Endothelial cell of umbilical vein (primary cell): ENCODE measurements around the gene IQGAP2. TPM values are rescaled to one million over a fixed set of nuclear protein-coding genes. Genes with fewer than 3 reads are reported as not detected.

Source experiments
- BruUV-seq: library from RNA; stranded (reverse); fragments of 400-500 nt; replicated peaks from 2 replicates; lab custom pipeline; 2021; lab: Mats Ljungman, UMichigan
- CTCF ChIA-PET: fragments of 300-600, 350-600 bp; sonication (Branson Sonifier 250); formaldehyde crosslinking; loops from one replicate; lab custom pipeline; 2021; ENCODE audit warnings: antibody characterized with exemption, inconsistent platforms; lab: Charles Lee
- POLR2A ChIA-PET: fragments of 300-600, 350-600 bp; sonication (Branson Sonifier 250); formaldehyde crosslinking; loops from one replicate; lab custom pipeline; 2021; ENCODE audit warnings: antibody characterized with exemption, inconsistent platforms; lab: Charles Lee
- DNase-seq: peaks from one replicate; pipeline ENCODE4 v3.0.0-alpha.2; 2011; ENCODE audit warnings: low read depth, low spot score
- FAIRE-seq: peaks from 2 replicates; lab custom pipeline; 2011; peaks lifted over from hg19 to GRCh38; lab: Jason Lieb, UNC
- H2AFZ ChIP-seq: 2 replicates; pipeline ENCODE4 v1.6.0; 2012; ENCODE audit warnings: low read depth, low read length, control low read depth, inconsistent platforms
- H3K27ac ChIP-seq: 2 replicates; pipeline ENCODE4 v1.5.1; 2011; ENCODE audit warnings: low read depth, mild to moderate bottlenecking, control low read depth, low read length, moderate library complexity; ENCODE audit not compliant: insufficient read depth
- H3K27me3 ChIP-seq, 2 experiments: 2 replicates each; pipeline versions ENCODE4 v1.6.0 to v1.6.1; 2011; ENCODE audit warnings: low read length in 2 of 2, mixed read lengths in 1 of 2; ENCODE audit not compliant: control insufficient read depth in 2 of 2, insufficient read depth in 2 of 2
- H3K36me3 ChIP-seq, 2 experiments: 2 replicates in 1 of 2; 3 replicates in 1 of 2; pipeline ENCODE4 v1.5.1; 2011; ENCODE audit warnings: low read length in 2 of 2, mild to moderate bottlenecking in 1 of 2, moderate library complexity in 1 of 2; ENCODE audit not compliant: control insufficient read depth in 2 of 2, insufficient read depth in 2 of 2; ENCODE audit errors: extremely low read depth in 1 of 2
- H3K4me1 ChIP-seq: 3 replicates; pipeline ENCODE4 v1.5.1; 2011; ENCODE audit warnings: mild to moderate bottlenecking, low read length; ENCODE audit not compliant: control insufficient read depth, insufficient read depth; ENCODE audit errors: extremely low read depth
- H3K4me2 ChIP-seq: 2 replicates; pipeline ENCODE4 v1.6.1; 2011; ENCODE audit warnings: low read length, control low read depth, mixed read lengths; ENCODE audit not compliant: insufficient read depth
- H3K4me3 ChIP-seq, 3 experiments: fragments of 200-600 bp in 1 of 3; sonication (generic), shearing (Covaris generic) in 1 of 3; replicated peaks in 1 of 3; 2 replicates each; pipeline ENCODE4 v1.5.1; 2011 to 2016; ENCODE audit warnings: control low read depth in 3 of 3, low read length in 3 of 3, mild to moderate bottlenecking in 2 of 3, inconsistent platforms in 1 of 3, low read depth in 1 of 3, moderate library complexity in 1 of 3; ENCODE audit not compliant: insufficient read depth in 1 of 3
- H3K79me2 ChIP-seq: 2 replicates; pipeline ENCODE4 v1.6.0; 2012; ENCODE audit warnings: low read length, inconsistent platforms; ENCODE audit not compliant: control insufficient read depth, insufficient read depth
- H3K9ac ChIP-seq: replicated peaks from 2 replicates; pipeline ENCODE3; 2011; ENCODE audit warnings: low read length, control low read depth; ENCODE audit not compliant: insufficient read depth; ENCODE audit errors: extremely low read depth
- H3K9me1 ChIP-seq: replicated peaks from 3 replicates; pipeline ENCODE4 v1.6.0; 2011; ENCODE audit warnings: mild to moderate bottlenecking, low read length; ENCODE audit not compliant: control insufficient read depth, insufficient read depth; ENCODE audit errors: extremely low read depth
- H3K9me3 ChIP-seq: replicated peaks from 2 replicates; pipeline ENCODE4 v1.5.1; 2012; ENCODE audit warnings: low read length, inconsistent platforms; ENCODE audit not compliant: control insufficient read depth, insufficient read depth
- H4K20me1 ChIP-seq: replicated peaks from 2 replicates; pipeline ENCODE3; 2011; ENCODE audit warnings: mild to moderate bottlenecking, low read length; ENCODE audit not compliant: control insufficient read depth, insufficient read depth; ENCODE audit errors: extremely low read depth
- EZH2 ChIP-seq: IDR thresholded peaks from 2 replicates; pipeline ENCODE4 v1.6.1; 2012; ENCODE audit warnings: borderline replicate concordance, low read depth, mild to moderate bottlenecking, moderate library complexity, low read length, inconsistent platforms; ENCODE audit not compliant: severe bottlenecking
- FOS ChIP-seq: IDR thresholded peaks from 2 replicates; pipeline ENCODE4 v1.6.1; 2011; ENCODE audit warnings: mild to moderate bottlenecking, low read length, moderate library complexity, borderline replicate concordance; ENCODE audit not compliant: insufficient read depth
- GATA2 ChIP-seq: IDR thresholded peaks from 2 replicates; pipeline ENCODE4 v1.7.0; 2011; ENCODE audit warnings: low read depth, mild to moderate bottlenecking, moderate library complexity, mixed read lengths, low read length; ENCODE audit not compliant: insufficient read length, insufficient read depth
- JUN ChIP-seq: IDR thresholded peaks from 2 replicates; pipeline ENCODE4 v1.6.1; 2011; ENCODE audit warnings: borderline replicate concordance, low read depth; ENCODE audit not compliant: insufficient read length, insufficient read depth
- MYC ChIP-seq: IDR thresholded peaks from one replicate; pipeline ENCODE4 v1.6.1; 2011; ENCODE audit warnings: mild to moderate bottlenecking, low read depth, low read length
- POLR2A ChIP-seq: IDR thresholded peaks from 2 replicates; pipeline ENCODE4 v1.6.1; 2012; ENCODE audit warnings: low read depth, mild to moderate bottlenecking, control low read depth, low read length
- POLR2AphosphoS5 ChIP-seq: IDR thresholded peaks from 2 replicates; pipeline ENCODE4 v1.6.1; 2012; ENCODE audit warnings: low read depth, mild to moderate bottlenecking, control low read depth, low read length, moderate library complexity; ENCODE audit not compliant: insufficient read depth
- dilution Hi-C: fragments of 300-500 bp; cut with MboI; formaldehyde crosslinking; loops from one replicate; pipeline ENCODE4 v1.15.0; 2019; ENCODE audit warnings: low sequenced_read_pairs; ENCODE audit not compliant: extremely low pct_ligation_motif_present
- intact Hi-C: fragments of 100-400 bp; cut with micrococcal nuclease; formaldehyde crosslinking; loops from one replicate; pipeline ENCODE4 v1.10.0; 2022
- polyA plus RNA-seq, 4 experiments: library from polyadenylated mRNA; depleted of rRNA in 3 of 4; stranded (reverse) in 3 of 4; unstranded in 1 of 4; fragments of >200 nt; gene quantifications; 2 replicates each; pipeline versions ENCODE4 v1.2.1 to v1.2.3, GENCODE V29; 2011 to 2012; ENCODE audit warnings: missing spikeins in 1 of 4
- total RNA-seq: library from RNA; stranded (reverse); gene quantifications from 2 replicates; pipeline ENCODE4 v1.2.3, GENCODE V29; 2021
- TF ChIP-seq, protein P1 (sequence below), 2 donors: IDR thresholded peaks; 1 replicate in 1 of 2; 2 replicates in 1 of 2; pipeline ENCODE4 v1.5.1; 2011; ENCODE audit warnings: low read length in 2 of 2, mild to moderate bottlenecking in 2 of 2, moderate library complexity in 2 of 2, control low read depth in 1 of 2, inconsistent platforms in 1 of 2, low read depth in 1 of 2; ENCODE audit not compliant: insufficient read depth in 1 of 2; ENCODE audit errors: extremely low read depth in 1 of 2
- TF ChIP-seq, protein P2 (sequence below): IDR thresholded peaks from 2 replicates; pipeline ENCODE4 v1.6.1; 2011; ENCODE audit not compliant: insufficient read depth, insufficient read length

The IQGAP2 gene
- total and polyA plus RNA-seq, 2 donors (not counting 3 experiments of a cell fraction or from before 2014, with no cell fraction given), result 4.5 to 4.7 TPM

DNA sequence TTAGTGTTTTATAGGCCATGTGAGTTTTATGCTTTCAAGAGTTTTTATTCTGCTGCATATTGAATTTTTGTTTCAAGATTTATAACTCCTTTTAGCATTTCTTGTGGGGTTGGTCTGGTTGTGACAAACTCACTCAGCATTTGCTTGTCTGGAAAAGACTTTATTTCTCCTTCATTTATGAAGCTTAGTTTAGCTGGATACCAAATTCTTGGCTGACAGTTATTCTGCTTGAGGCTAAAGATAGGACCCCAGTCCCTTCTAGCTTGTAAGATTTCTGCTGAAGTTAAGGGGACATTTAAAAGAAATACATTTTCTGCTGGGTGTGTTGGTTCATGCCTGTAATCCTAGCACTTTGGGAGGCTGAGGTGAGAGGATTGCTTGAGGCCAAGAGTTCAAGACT, 36.8 kb downstream of the IQGAP2 start:
- H3K36me3 ChIP-seq, result no peaks in the 10 kb centered on the region
- intact Hi-C loops (no loop called here), dilution Hi-C loops (no loop called here)
- BruUV-seq, result no TSS peak
- no peak for DNase-seq
- no peak overlapping the region for H3K9ac ChIP-seq
- H3K4me1 ChIP-seq, result no peaks in the 10 kb centered on the region
- H4K20me1 ChIP-seq, result no peaks in the 10 kb centered on the region
- H3K79me2 ChIP-seq, result no peaks in the 10 kb centered on the region
- H3K4me2 ChIP-seq, result no peak overlapping the region
- H3K4me3 ChIP-seq, result no peak overlapping the region
- peaks cover 0 to 2% of the 10 kb centered on the region in 2 experiments for H3K27me3 ChIP-seq
- FAIRE-seq, result no peak
- CTCF ChIA-PET, result no interaction called here
- no peaks in the 10 kb centered on the region for H3K9me1 ChIP-seq
- no peak overlapping the region for H3K27ac ChIP-seq
- POLR2A ChIA-PET, result no interaction called here
- no peak for TF ChIP-seq POLR2AphosphoS5
- no peak for TF ChIP-seq GATA2
- no peak for TF ChIP-seq FOS
- TF ChIP-seq, protein P1, sequence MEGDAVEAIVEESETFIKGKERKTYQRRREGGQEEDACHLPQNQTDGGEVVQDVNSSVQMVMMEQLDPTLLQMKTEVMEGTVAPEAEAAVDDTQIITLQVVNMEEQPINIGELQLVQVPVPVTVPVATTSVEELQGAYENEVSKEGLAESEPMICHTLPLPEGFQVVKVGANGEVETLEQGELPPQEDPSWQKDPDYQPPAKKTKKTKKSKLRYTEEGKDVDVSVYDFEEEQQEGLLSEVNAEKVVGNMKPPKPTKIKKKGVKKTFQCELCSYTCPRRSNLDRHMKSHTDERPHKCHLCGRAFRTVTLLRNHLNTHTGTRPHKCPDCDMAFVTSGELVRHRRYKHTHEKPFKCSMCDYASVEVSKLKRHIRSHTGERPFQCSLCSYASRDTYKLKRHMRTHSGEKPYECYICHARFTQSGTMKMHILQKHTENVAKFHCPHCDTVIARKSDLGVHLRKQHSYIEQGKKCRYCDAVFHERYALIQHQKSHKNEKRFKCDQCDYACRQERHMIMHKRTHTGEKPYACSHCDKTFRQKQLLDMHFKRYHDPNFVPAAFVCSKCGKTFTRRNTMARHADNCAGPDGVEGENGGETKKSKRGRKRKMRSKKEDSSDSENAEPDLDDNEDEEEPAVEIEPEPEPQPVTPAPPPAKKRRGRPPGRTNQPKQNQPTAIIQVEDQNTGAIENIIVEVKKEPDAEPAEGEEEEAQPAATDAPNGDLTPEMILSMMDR (IDR thresholded peaks at IDR 0.05; ENCODE audit: extremely low read depth in 1 of 2, insufficient read depth in 1 of 2, low read depth in 1 of 2, low read length in 2 of 2), result no peak
- no peak for TF ChIP-seq MYC
- TF ChIP-seq JUN, result no peak
- no peak for TF ChIP-seq EZH2
- TF ChIP-seq, protein P2, sequence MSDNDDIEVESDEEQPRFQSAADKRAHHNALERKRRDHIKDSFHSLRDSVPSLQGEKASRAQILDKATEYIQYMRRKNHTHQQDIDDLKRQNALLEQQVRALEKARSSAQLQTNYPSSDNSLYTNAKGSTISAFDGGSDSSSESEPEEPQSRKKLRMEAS, result no peak
- no peak for TF ChIP-seq POLR2A
- no peaks in the 10 kb centered on the region for H3K9me3 ChIP-seq
- no peak overlapping the region for H2AFZ ChIP-seq
